DLD1 (cell line): ENCODE data around the gene PCNX4.

Experiments used
- in situ Hi-C: cut with HindIII; loops from 2 replicates; pipeline ENCODE4 v1.10.0; 2017; ENCODE audit warnings: low sequenced_read_pairs

The PCNX4 gene

GRCh38 chr14:60171690-60172089, 80.0 kb downstream of the PCNX4 start:
- in situ Hi-C loops = loop anchor here (10.0 kb wide), 1 partner anchor 207 kb away; no protein-coding TSS in a partner anchor

GRCh38 chr14:60174352-60175254, 82.9 kb downstream of the PCNX4 start:
- in situ Hi-C loops = loop anchor here (10.0 kb wide), 1 partner anchor 210 kb away; no protein-coding TSS in a partner anchor

GRCh38 chr14:60175255-60175902, 83.7 kb downstream of the PCNX4 start:
- in situ Hi-C loops = loop anchor here (10.0 kb wide), 1 partner anchor 211 kb away; no protein-coding TSS in a partner anchor

- in situ Hi-C loops = loop anchor here (10.0 kb wide), 1 partner anchor 213 kb away; no protein-coding TSS in a partner anchor
Observed at GRCh38 chr14:60178164-60178563, 86.4 kb downstream of the PCNX4 start.

GRCh38 chr14:60178820-60179219, 87.1 kb downstream of the PCNX4 start:
- in situ Hi-C loops = loop anchor here (10.0 kb wide), 1 partner anchor 214 kb away; no protein-coding TSS in a partner anchor

- in situ Hi-C loops = loop anchor here (10.0 kb wide), 1 partner anchor 215 kb away; no protein-coding TSS in a partner anchor
Observed at GRCh38 chr14:60179431-60179869, 87.7 kb downstream of the PCNX4 start.

- in situ Hi-C loops = no loop called here
Observed at GRCh38 chr14:60183138-60183537, 91.4 kb downstream of the PCNX4 start.

- in situ Hi-C loops = no loop called here
Observed at GRCh38 chr14:60183741-60184140, 92.0 kb downstream of the PCNX4 start.

- in situ Hi-C loops = no loop called here
Observed at GRCh38 chr14:60184146-60184904, 92.6 kb downstream of the PCNX4 start.

GRCh38 chr14:60184905-60185555, 93.3 kb downstream of the PCNX4 start:
- in situ Hi-C loops = no loop called here

GRCh38 chr14:60188115-60188514, 96.4 kb downstream of the PCNX4 start:
- in situ Hi-C loops = no loop called here

GRCh38 chr14:60188696-60189095, 97.0 kb downstream of the PCNX4 start:
- in situ Hi-C loops = no loop called here

GRCh38 chr14:60189923-60190840, 98.5 kb downstream of the PCNX4 start:
- in situ Hi-C loops = no loop called here

- in situ Hi-C loops = no loop called here
Observed at GRCh38 chr14:60195179-60195810, 103.6 kb downstream of the PCNX4 start.

- in situ Hi-C loops = no loop called here
Observed at GRCh38 chr14:60196291-60196690, 104.6 kb downstream of the PCNX4 start.

- in situ Hi-C loops = no loop called here
Observed at GRCh38 chr14:60197629-60198303, 106.0 kb downstream of the PCNX4 start.

- in situ Hi-C loops = no loop called here
Observed at GRCh38 chr14:60199321-60199720, 107.6 kb downstream of the PCNX4 start.

GRCh38 chr14:60204104-60204842, 112.5 kb downstream of the PCNX4 start:
- in situ Hi-C loops = no loop called here
